ENCODE data around the gene COMP. TPM values are rescaled to one million over a fixed set of nuclear protein-coding genes. Genes with fewer than 3 reads are reported as not detected.

The COMP gene
- total RNA-seq (13.8 TPM), polyA plus RNA-seq (ENCODE audit: insufficient read depth in 1 of 8, insufficient read length in 8 of 8, low replicate concordance in 1 of 8) (10 to 100 TPM in 3 of 8 donors, 1 to 10 TPM in 4, under 1 TPM in 1; 0.88 to 96.3 (median 8.3) TPM)
- long read RNA-seq, donor 1, partial matches to known transcripts: 0 of 3 reads
- long read RNA-seq, donor 1, other reads (novel, unspliced or antisense): 0 of 3 reads
- long read RNA-seq, donor 2: 0 reads
- long read RNA-seq, donor 3: 0 reads
- long read RNA-seq, donor 4: 0 reads
- long read RNA-seq, donor 5, transcript COMP-201 (19 exons, 2,461 nt): major isoform, 38 of 47 reads
- long read RNA-seq, donor 5, partial matches to known transcripts: 8 of 47 reads
- long read RNA-seq, donor 5, other reads (novel, unspliced or antisense): 0 of 47 reads
- long read RNA-seq, donor 6: 0 reads
- long read RNA-seq, donor 7, partial matches to known transcripts: 0 of 2 reads
- long read RNA-seq, donor 7, other reads (novel, unspliced or antisense): 0 of 2 reads
- long read RNA-seq, donor 8, partial matches to known transcripts: 11 of 15 reads
- long read RNA-seq, donor 8, other reads (novel, unspliced or antisense): 0 of 15 reads
- long read RNA-seq, donor 9, transcript COMP-201 (19 exons, 2,461 nt): major isoform, 6 of 6 reads
- long read RNA-seq, donor 9, partial matches to known transcripts: 0 of 6 reads
- long read RNA-seq, donor 9, other reads (novel, unspliced or antisense): 0 of 6 reads
- long read RNA-seq, donor 10, partial matches to known transcripts: 0 of 2 reads
- long read RNA-seq, donor 10, other reads (novel, unspliced or antisense): 0 of 2 reads
- long read RNA-seq, donor 11, transcript COMP-201 (19 exons, 2,461 nt): major isoform, 18 of 18 reads
- long read RNA-seq, donor 11, partial matches to known transcripts: 0 of 18 reads
- long read RNA-seq, donor 11, other reads (novel, unspliced or antisense): 0 of 18 reads

DNA sequence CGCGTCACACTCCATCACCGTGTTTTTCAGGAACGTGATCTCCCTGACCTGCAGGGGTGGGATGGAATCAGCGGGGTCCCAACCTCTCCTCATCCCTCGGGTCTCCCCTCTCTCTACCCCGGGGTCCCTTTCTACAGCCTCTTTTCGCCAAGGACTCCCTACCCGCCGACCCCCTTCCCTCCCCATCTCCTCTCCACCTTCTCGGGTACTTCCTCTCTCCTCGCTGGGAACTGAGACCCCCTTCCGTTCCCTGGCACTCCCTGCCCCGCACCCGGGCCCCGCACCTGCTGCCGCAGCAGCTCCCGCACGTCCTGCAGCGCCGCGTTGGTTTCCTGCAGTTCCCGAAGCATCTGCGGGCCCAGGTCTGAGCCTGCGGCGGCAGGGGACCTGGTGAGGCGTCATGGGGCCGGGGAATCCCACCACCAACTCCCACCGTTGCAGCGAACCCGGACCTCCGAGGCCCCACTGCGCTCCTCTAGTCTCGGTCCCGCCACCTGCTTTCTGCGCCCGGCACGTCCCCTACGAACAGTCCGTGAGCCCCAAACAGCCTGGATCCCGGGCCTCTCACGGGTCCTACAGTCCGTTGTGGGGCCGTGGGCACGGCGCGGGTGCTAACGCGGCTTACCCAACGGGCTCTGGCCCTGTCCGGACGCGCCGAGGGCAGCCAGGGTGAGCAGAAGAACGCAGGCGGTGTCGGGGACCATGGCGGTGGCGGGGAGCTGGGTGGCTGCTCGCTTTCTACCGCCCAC is at the start of gene COMP:
COMP (minus strand) TSS at position 740 of the 749 bp plus-strand sequence; CDS start at position 704, 36 bp downstream.
- no peak for DNase-seq
- WGBS (ENCODE audit: insufficient coverage): 2% methylated on average over 61 of the region's 61 CpGs
- H3K4me3 ChIP-seq (ENCODE audit: low read length): peak within 1 kb of the TSS; percentile 24
- no peak within 1 kb of the TSS for H3K27ac ChIP-seq (ENCODE audit: low read length)
- H3K9me3 ChIP-seq (replicated peaks; ENCODE audit: control insufficient read depth, low read depth, low read length): no peaks in the 10 kb centered on the region
- H3K36me3 ChIP-seq (ENCODE audit: control insufficient read depth, insufficient read depth, low read length): no peaks in the 10 kb centered on the region
- H3K27me3 ChIP-seq (ENCODE audit: control insufficient read depth, insufficient read depth, low read length): peaks cover 93% of the 10 kb centered on the region
- H3K4me1 ChIP-seq (ENCODE audit: control insufficient read depth, insufficient read depth, low read length): peaks cover 25% of the 10 kb centered on the region

DNA sequence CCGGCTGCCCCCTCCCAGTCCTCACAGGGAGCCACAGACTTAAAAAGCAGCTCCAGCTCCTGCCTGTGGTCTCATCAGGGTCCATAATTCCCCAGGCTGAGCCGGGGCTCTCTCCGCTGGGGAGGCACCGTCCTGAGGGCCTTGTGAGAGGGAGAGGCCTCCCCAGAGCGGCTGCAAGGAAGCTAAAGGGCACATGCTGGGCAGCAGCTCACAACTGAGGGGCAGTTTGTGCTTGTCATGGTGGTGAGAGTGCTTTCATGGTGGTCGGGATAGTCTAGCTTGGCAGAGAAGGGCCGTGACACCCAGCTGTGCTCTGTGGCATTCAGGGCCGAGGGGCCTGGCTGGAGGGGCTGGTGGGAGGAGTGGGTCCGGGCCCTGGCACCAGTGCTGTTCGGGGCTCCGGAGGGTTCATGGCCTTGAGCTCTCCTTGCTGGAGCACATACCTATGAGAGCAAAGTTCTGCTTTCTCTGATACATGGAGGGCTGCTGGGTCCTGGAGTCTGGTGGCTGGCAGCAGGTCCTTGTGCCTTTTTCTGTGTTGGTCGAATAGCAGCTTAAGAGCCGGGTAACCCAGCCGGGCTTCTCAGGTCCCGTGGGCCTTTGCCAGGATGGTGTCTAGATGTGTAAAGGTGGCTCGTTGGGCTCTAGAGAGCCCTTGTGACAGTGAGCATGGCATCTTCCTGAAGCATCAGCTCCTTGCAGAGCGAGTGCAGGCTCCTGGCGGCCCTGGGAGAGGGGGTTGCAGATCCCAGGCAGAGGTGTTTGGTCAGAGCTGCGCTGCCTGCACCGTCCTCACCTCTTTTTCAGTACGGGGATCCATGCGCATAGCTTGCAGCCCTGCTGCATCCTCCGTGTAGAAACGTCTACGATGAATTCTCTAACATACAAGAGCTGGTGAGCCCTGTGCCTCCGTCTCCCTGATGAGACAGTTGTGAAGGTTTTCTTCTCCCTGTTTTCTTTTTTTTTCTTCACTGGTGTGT is 49.5 kb upstream of the COMP start:
- no peaks in the 10 kb centered on the region for H3K9me3 ChIP-seq (replicated peaks; ENCODE audit: control insufficient read depth, low read depth, low read length)
- H3K36me3 ChIP-seq (ENCODE audit: control insufficient read depth, insufficient read depth, low read length): peaks cover 26% of the 10 kb centered on the region
- 74% methylated on average over 17 of the region's 26 CpGs for WGBS (ENCODE audit: insufficient coverage)
- no peak for DNase-seq
- H3K4me3 ChIP-seq (ENCODE audit: low read length): no peak overlapping the region
- peaks cover 32% of the 10 kb centered on the region for H3K4me1 ChIP-seq (ENCODE audit: control insufficient read depth, insufficient read depth, low read length)
- no peak overlapping the region for H3K27ac ChIP-seq (ENCODE audit: low read length)
- no peaks in the 10 kb centered on the region for H3K27me3 ChIP-seq (ENCODE audit: control insufficient read depth, insufficient read depth, low read length)

DNA sequence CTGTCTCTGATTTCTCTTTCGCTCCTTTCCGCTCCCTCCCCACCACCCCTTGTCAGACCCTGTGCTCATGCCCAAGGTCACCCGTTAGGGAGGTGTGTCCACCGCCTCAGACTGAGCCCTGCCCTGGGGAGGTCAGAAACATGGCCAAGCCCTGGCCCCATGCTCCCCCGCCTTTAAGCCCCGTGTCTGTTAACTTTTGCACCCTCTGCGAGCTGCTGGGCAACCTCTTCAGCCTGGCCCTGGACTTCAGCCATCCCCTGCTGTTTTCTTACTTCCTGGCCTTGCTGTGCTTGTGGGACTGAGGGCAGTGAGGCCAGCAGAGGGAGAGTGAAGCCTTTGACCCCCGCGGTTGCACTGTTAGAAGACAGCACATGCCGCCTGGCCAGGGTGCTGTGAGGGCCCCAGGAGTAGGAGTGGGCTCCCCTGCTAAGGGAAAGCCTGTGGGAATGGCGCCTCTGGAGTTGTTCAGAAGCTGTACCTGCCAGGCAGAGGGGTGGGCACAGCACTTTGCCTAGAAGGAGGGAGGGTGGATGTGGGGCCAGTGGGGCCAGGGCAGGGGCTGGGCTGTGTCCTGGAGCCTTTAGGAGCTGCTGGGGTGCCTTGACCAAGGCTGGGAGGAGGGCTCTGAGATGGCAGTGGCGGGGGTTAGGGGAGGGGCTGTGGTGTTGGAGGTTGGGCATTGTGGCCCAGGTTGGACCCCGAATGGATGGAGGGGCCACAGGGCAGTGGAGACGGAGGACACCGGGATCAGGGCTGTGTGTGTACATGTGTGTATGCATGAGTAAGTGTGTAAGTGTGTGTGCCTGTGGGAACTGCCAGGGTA is 48.6 kb upstream of the COMP start:
- DNase-seq: no peak
- H3K4me1 ChIP-seq (ENCODE audit: control insufficient read depth, insufficient read depth, low read length): peaks cover 30% of the 10 kb centered on the region
- H3K4me3 ChIP-seq (ENCODE audit: low read length): no peak overlapping the region
- peaks cover 27% of the 10 kb centered on the region for H3K36me3 ChIP-seq (ENCODE audit: control insufficient read depth, insufficient read depth, low read length)
- no peaks in the 10 kb centered on the region for H3K27me3 ChIP-seq (ENCODE audit: control insufficient read depth, insufficient read depth, low read length)
- H3K9me3 ChIP-seq (replicated peaks; ENCODE audit: control insufficient read depth, low read depth, low read length): no peaks in the 10 kb centered on the region
- 70% methylated on average over 15 of the region's 15 CpGs for WGBS (ENCODE audit: insufficient coverage)
- no peak overlapping the region for H3K27ac ChIP-seq (ENCODE audit: low read length)

DNA sequence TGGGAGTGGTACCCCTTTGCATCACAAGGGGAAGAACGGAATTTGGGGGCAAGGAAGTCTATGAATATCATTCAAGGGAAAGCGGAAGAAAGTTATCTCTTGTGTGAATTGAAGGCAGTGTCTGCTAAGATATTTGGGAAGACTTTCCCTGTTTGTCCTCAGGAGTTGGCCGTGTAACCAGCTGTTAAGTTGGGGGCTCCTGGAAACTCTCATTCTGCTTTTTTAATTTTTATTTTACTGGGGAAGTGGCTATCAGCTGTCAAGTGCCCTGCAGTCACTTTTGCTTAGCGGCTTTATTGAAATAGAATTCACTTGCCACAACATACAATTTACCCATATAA is 43.5 kb upstream of the COMP start:
- Histone ChIP-seq H3K27me3 (ENCODE audit: control insufficient read depth, insufficient read depth, low read length) (peaks cover 2% of the 10 kb centered on the region), H3K4me1 (ENCODE audit: control insufficient read depth, insufficient read depth, low read length) (peaks cover 28% of the 10 kb centered on the region), H3K9me3 (replicated peaks; ENCODE audit: control insufficient read depth, low read depth, low read length) (no peaks in the 10 kb centered on the region), H3K36me3 (ENCODE audit: control insufficient read depth, insufficient read depth, low read length) (peaks cover 35% of the 10 kb centered on the region), H3K27ac (ENCODE audit: low read length) (no peak overlapping the region), H3K4me3 (ENCODE audit: low read length) (no peak overlapping the region)
- 69% methylated on average over 2 of the region's 4 CpGs for WGBS (ENCODE audit: insufficient coverage)
- DNase-seq: no peak

DNA sequence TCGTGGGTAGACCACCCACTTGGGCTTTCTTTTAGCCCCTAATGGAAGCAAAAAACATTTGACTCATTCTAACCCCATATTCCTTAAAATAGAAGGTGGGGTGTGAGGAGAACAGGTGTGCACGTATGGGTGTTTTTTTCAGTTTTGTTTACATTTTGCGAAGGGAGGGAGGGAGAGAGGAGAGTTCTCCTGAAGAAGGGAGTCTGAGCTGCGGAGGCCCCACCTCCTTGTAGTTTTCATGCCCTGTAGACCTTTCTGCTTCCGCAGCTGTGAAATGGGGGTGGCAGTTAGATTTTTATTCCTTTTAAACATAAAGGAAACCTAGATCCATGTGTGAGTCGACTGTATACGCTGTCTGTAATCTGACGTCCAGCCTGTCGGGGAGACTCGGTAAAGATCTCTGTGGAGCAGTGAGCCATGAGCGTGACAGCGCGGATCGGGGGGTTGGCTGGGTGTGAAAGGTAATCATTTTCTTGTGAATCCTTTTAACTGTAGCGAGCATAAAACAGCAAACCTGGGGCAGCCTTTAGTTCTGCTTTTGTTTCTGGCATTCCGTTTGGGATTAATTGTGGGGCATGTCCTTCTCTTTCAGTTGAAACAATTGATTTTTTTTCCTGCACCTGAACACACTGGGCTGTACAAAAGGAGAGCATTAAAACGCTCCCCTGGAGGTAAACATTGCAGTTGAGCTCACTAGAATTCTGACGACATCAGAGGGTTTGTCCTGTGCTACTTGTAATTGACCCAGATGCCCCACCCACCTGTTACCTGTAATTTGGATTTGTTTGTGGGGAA is 42.9 kb upstream of the COMP start:
- DNase-seq: no peak
- H3K36me3 ChIP-seq (ENCODE audit: control insufficient read depth, insufficient read depth, low read length): peaks cover 32% of the 10 kb centered on the region
- peaks cover 2% of the 10 kb centered on the region for H3K27me3 ChIP-seq (ENCODE audit: control insufficient read depth, insufficient read depth, low read length)
- peaks cover 24% of the 10 kb centered on the region for H3K4me1 ChIP-seq (ENCODE audit: control insufficient read depth, insufficient read depth, low read length)
- H3K4me3 ChIP-seq (ENCODE audit: low read length): peak overlapping the region; percentile 84
- no peaks in the 10 kb centered on the region for H3K9me3 ChIP-seq (replicated peaks; ENCODE audit: control insufficient read depth, low read depth, low read length)
- H3K27ac ChIP-seq (ENCODE audit: low read length): no peak overlapping the region
- WGBS (ENCODE audit: insufficient coverage): 28% methylated on average over 10 of the region's 18 CpGs

DNA sequence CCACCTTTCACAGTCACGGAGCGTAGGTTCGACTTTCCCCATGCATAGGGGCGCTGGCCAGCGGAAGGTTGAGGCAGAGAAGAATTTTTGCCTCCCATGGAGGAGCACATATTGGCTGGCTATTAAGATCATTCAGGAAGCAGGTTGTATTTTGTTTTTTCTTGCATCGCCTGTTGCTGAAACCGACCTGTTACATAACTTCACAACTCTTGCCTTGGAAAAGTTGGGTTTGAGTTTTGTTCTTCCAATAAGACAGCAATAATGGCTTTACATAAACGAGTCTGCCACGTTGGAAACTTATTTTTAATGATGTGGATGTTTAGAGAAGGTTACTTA is 42.0 kb upstream of the COMP start:
- Histone ChIP-seq H3K4me1 (ENCODE audit: control insufficient read depth, insufficient read depth, low read length) (peaks cover 24% of the 10 kb centered on the region), H3K27ac (ENCODE audit: low read length) (peak overlapping the region; percentile 51), H3K9me3 (replicated peaks; ENCODE audit: control insufficient read depth, low read depth, low read length) (no peaks in the 10 kb centered on the region), H3K4me3 (ENCODE audit: low read length) (peak overlapping the region; percentile 84), H3K27me3 (ENCODE audit: control insufficient read depth, insufficient read depth, low read length) (peaks cover 2% of the 10 kb centered on the region), H3K36me3 (ENCODE audit: control insufficient read depth, insufficient read depth, low read length) (peaks cover 31% of the 10 kb centered on the region)
- 10% methylated on average over 2 of the region's 9 CpGs for WGBS (ENCODE audit: insufficient coverage)
- DNase-seq: no peak

DNA sequence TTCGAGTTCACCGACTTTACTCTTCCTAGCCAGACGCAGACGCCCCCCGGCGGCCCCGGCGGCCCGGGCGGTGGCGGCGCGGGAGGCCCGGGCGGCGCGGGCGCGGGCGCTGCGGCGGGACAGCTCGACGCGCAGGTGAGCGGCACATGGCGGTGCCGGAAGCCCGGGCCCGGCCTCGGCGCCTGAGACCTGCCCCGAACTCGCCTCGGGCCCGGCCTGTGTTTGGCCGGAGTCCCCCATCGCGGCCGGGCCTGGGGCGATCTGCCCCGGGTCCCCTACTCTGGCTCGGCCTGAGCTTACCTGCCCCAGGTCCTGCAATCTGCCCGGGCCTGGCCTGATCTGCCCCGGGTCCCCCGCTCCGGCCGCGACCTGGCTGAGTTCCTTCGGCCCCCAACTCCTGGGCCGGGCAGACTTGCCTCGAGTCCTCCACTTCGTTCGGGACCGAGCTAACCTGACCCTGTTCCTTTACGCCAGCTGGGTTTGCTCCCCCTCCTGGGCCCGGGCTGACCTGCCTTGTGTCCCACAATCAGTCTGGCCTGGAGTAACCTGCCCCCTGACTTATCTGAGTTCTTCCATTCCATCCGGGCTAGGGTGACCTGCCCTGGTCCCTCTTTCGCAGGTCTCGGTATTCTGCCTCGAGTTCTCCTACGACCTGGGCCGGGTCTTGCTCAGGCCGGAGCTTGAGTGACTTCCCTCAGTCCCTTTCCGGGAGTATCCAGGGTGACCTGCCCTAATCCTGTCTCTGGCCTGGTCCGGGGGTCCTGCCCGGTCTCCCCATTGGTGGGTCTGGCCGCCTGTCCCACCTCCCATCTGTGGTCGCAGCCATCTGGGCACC is 41.4 kb upstream of the COMP start:
- DNase-seq: no peak
- no peaks in the 10 kb centered on the region for H3K9me3 ChIP-seq (replicated peaks; ENCODE audit: control insufficient read depth, low read depth, low read length)
- under 1% methylated on average over 68 of the region's 69 CpGs for WGBS (ENCODE audit: insufficient coverage)
- H3K27ac ChIP-seq (ENCODE audit: low read length): peak overlapping the region; percentile 51
- H3K4me1 ChIP-seq (ENCODE audit: control insufficient read depth, insufficient read depth, low read length): peaks cover 24% of the 10 kb centered on the region
- peaks cover 28% of the 10 kb centered on the region for H3K36me3 ChIP-seq (ENCODE audit: control insufficient read depth, insufficient read depth, low read length)
- peaks cover 2% of the 10 kb centered on the region for H3K27me3 ChIP-seq (ENCODE audit: control insufficient read depth, insufficient read depth, low read length)
- peak overlapping the region; percentile 84 for H3K4me3 ChIP-seq (ENCODE audit: low read length)
